IMR-90 (cell line): ENCODE results near the gene GPR37.

ENCODE experiments used
- BHLHE40 ChIP-seq: fragments of 150-350 bp; IDR thresholded peaks from 2 replicates; pipeline ENCODE4 v1.6.1; 2016; ENCODE audit warnings: mild to moderate bottlenecking, low read depth, low read length
- CEBPB ChIP-seq: IDR thresholded peaks from 2 replicates; pipeline ENCODE4 v1.6.1; 2012; ENCODE audit warnings: low read depth, low read length, improper control_type of control experiment
- CHD1 ChIP-seq: IDR thresholded peaks from 2 replicates; pipeline ENCODE4 v1.6.1; 2012; ENCODE audit warnings: low read depth, low read length, improper control_type of control experiment
- FOS ChIP-seq: fragments of 150-350 bp; IDR thresholded peaks from 2 replicates; pipeline ENCODE4 v1.6.1; 2016; ENCODE audit warnings: low read depth, low read length
- MAFK ChIP-seq: IDR thresholded peaks from 2 replicates; pipeline ENCODE4 v1.6.1; 2012; ENCODE audit warnings: low read depth, low read length, improper control_type of control experiment
- MAZ ChIP-seq: IDR thresholded peaks from 2 replicates; pipeline ENCODE4 v1.6.1; 2012; ENCODE audit warnings: low read depth, mild to moderate bottlenecking, low read length, improper control_type of control experiment, moderate library complexity, borderline replicate concordance
- MXI1 ChIP-seq: IDR thresholded peaks from 2 replicates; pipeline ENCODE4 v1.6.1; 2012; ENCODE audit warnings: low read depth, mild to moderate bottlenecking, low read length, moderate library complexity, borderline replicate concordance
- POLR2A ChIP-seq: IDR thresholded peaks from 2 replicates; pipeline ENCODE4 v1.6.1; 2012; ENCODE audit warnings: mild to moderate bottlenecking, low read depth, low read length
- RAD21 ChIP-seq: IDR thresholded peaks from 2 replicates; pipeline ENCODE4 v1.6.1; 2012; ENCODE audit warnings: low read length, improper control_type of control experiment
- RCOR1 ChIP-seq: IDR thresholded peaks from 2 replicates; pipeline ENCODE4 v1.6.1; 2012; ENCODE audit warnings: mild to moderate bottlenecking, low read length, improper control_type of control experiment; ENCODE audit not compliant: insufficient replicate concordance
- RFX5 ChIP-seq: IDR thresholded peaks from 2 replicates; pipeline ENCODE4 v1.8.0; 2012; ENCODE audit warnings: low read depth, mild to moderate bottlenecking, low read length, moderate library complexity
- SMC3 ChIP-seq: fragments of 150-350 bp; IDR thresholded peaks from 2 replicates; pipeline ENCODE4 v1.6.1; 2016; ENCODE audit warnings: low read depth, mild to moderate bottlenecking, antibody characterized with exemption, low read length, moderate library complexity
- TF ChIP-seq, protein P1 (sequence below): conservative IDR thresholded peaks from 2 replicates; pipeline ENCODE4 v1.5.1; 2012; ENCODE audit warnings: mild to moderate bottlenecking, low read depth, low read length, improper control_type of control experiment
- TF ChIP-seq, protein P2 (sequence below): fragments of 150-350 bp; IDR thresholded peaks from 2 replicates; pipeline ENCODE4 v1.6.1; 2017; ENCODE audit warnings: mild to moderate bottlenecking, antibody characterized with exemption, low read length, low read depth

DNA sequence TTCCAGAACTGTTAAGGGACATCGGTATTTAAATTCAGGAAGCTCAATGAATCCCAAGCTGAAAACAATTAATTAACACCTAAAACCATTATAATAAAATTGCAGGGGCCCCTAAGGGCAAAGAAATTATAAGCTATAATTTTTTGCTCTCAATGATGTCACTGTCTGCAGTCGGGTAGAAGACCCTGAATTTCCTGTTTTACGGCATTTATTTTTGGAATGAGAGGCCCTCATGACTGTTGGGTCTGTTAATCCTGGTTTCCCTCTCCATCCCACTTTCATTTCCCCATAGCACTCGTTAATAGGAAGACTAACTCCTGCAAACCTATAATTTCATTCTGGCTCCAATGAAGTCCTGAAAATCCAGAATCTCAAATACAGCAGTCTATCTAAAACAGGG, 25.8 kb upstream of the GPR37 start:
- TF ChIP-seq, protein P1, sequence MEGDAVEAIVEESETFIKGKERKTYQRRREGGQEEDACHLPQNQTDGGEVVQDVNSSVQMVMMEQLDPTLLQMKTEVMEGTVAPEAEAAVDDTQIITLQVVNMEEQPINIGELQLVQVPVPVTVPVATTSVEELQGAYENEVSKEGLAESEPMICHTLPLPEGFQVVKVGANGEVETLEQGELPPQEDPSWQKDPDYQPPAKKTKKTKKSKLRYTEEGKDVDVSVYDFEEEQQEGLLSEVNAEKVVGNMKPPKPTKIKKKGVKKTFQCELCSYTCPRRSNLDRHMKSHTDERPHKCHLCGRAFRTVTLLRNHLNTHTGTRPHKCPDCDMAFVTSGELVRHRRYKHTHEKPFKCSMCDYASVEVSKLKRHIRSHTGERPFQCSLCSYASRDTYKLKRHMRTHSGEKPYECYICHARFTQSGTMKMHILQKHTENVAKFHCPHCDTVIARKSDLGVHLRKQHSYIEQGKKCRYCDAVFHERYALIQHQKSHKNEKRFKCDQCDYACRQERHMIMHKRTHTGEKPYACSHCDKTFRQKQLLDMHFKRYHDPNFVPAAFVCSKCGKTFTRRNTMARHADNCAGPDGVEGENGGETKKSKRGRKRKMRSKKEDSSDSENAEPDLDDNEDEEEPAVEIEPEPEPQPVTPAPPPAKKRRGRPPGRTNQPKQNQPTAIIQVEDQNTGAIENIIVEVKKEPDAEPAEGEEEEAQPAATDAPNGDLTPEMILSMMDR, result no peak
- no peak for TF ChIP-seq POLR2A
- TF ChIP-seq MAZ, result no peak
- no peak for TF ChIP-seq MXI1
- no peak for TF ChIP-seq RAD21
- no peak for TF ChIP-seq CEBPB
- TF ChIP-seq FOS, result no peak
- no peak for TF ChIP-seq BHLHE40
- no peak for TF ChIP-seq SMC3
- TF ChIP-seq MAFK, result no peak
- TF ChIP-seq RFX5, result no peak
- TF ChIP-seq RCOR1, result no peak
- TF ChIP-seq, protein P2, sequence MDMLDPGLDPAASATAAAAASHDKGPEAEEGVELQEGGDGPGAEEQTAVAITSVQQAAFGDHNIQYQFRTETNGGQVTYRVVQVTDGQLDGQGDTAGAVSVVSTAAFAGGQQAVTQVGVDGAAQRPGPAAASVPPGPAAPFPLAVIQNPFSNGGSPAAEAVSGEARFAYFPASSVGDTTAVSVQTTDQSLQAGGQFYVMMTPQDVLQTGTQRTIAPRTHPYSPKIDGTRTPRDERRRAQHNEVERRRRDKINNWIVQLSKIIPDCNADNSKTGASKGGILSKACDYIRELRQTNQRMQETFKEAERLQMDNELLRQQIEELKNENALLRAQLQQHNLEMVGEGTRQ, result no peak
- TF ChIP-seq CHD1, result no peak
